GM21447 (cell line): Measurements from ENCODE around the gene TRIM8.

Experiments
- ATAC-seq: cut with Tn5 transposase; IDR thresholded peaks from one replicate; pipeline ENCODE4 v1.9.1; 2021; ENCODE audit not compliant: unreplicated experiment

Gene TRIM8

DNA sequence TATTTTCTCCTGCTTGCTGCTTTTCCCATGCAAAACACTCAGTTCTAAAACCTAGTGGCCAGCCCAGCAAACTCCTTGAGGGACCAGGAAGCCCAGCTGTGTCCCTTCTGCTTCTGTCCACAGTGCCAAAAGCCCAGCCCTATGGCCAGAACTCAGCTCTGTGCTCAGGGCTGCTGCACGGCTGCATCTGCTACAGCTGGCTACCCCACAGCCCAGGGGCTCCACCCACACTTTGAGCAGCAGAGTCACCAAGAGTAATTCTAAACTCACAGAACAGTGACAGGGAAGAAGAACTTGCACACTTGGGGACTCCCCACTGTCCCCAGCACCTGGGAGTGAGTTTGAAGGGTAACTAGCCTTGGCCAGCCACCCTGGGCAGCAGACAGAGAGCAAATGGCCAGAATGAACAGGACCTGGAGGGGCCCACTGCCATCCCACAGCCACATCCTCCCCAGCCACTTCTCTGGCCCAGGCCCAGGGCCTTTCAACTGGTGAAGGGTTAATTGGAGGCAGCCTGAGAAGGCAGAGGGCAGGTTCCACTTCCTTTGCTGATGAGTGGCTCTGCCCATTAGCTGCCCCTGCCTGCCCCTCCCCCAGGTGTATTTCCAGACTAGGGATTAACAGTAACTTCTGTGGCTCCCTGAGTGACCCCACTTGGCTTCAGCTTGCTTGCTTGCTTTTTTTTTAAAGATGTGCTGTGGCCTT is 28.1 kb upstream of the TRIM8 start:
- no peak for ATAC-seq

DNA sequence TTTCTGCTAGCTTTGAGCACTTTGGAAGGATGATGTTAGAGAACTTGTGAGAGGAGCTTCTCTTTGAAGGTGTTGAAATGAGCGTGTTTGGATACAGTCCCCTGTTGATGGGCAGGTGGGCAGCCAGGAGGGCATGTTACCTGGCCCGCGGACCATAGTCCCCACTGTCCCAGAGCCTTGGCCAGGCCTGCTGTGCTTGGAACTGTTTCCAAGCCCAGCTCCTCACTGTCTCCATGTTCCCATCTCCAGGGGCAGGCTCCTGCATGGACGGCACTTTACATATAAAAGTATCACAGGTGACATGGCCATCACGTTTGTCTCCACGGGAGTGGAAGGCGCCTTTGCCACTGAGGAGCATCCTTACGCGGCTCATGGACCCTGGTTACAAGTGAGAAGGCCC is 27.2 kb upstream of the TRIM8 start:
- no peak for ATAC-seq

DNA sequence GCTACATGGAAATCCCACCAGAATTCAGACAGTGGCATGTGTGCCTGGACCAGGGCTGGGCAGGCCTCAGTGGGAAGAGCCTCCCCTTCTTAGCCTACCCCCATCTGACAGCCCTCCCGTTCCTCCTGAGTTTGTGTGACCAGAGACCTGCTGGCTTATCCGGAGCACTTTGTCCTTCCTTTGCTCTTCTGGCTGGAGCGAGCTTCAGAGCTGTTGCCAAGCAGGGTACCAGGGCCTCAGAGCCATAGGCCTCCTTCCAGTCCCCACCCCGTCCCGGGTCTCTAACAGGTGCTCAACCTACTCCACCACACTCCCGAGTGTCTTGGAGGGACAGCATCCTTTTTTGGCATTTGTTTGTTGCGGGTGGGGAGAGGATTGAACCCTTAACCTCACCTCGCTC is 26.5 kb upstream of the TRIM8 start:
- ATAC-seq, result no peak

DNA sequence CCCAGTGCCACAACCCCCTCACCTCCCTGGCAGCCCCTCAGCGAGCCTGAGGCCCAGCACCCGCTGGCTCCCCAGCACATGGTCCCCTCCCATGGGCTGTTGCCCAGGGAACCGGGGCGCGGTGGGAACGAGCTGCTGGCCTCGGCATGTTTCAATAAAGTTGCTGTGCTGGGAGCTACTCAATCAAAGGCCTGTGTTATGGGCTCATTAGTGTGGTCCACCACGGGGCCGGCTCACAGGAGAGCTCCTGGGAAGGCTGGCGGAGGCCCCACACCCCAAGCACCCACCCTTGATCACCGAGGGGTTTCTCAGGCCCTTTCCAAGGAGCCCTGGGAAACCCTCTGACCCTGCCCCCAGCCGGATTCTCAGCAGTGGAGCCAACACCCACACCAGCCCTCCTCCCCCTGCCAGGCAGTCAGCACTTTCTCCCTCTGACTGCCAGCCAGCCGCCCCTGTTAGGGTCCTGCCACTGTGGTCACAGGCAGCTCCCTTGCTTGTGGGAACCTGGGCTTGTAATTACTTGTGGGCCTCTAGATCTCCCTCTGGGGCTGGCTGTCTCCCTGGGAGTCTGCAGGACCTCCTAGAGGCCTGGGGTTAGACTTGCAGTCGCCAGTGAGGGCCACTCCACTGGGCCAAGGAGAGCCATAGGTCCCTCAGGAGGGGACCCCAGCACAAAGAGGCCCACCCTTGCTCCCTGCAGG is 24.8 kb upstream of the TRIM8 start:
- ATAC-seq, result no peak

DNA sequence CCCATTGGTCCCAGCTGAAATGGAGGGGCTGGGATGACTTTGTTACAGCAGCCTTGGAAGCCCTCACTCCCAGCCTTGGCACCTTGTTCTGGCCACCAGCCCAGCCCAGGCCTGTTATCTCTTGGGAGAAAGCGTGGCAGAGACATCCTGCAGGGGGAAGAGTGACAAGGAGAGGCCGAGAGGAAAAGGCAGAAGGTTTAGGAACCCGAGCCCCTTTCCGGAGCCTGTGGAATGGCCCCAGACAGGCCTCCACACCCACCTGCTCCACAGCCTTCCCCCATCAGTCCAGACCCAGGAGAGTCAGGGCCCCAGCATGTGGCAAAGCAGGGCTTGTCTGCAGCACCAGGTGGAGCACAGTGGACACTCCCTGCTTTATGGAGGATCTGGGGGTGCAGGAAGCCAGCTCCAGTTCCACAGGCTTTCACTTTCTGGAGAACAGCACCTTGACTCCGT is 24.1 kb upstream of the TRIM8 start:
- ATAC-seq, result no peak

DNA sequence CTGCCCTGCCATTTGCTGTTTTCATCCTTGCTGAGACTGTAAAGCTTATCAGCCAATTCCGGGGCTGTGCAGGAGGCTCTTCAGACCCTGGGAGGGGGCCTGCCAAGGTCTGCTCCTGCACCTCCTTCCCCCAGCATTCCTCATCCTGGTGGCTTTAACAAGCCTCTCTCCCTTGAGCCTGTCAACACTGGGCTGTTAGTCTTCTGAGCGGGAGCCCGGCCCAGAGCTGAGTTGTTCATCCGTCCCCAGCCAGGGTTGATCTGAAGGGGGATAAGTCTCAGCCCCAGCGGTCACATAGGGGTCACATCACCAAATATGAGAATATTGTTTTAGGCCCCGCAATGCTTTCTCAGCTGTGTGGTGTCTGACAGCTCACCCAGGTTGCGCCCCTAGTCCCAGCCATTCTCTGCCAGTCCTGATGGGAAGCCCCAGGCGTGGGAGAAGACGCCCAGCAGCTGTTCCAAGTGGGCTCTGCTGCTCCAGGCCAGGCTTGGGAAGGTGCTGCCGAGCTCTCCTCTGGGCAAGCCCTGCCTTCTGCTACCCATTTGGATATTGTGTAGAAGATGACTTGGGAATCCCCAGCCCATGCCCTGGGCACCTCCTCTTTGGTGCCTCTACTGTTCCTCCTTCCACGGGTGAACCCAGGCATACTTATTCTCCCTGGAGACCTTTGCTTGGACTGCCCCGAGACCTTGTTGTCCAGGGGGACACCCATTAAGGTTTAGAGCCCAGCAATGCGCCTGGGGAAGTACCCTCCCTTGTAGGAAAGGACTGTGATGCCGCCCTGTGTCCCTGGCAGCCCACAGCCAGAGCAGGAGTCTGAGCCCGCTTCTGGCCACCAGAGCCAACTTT is 23.5 kb upstream of the TRIM8 start:
- no peak for ATAC-seq

DNA sequence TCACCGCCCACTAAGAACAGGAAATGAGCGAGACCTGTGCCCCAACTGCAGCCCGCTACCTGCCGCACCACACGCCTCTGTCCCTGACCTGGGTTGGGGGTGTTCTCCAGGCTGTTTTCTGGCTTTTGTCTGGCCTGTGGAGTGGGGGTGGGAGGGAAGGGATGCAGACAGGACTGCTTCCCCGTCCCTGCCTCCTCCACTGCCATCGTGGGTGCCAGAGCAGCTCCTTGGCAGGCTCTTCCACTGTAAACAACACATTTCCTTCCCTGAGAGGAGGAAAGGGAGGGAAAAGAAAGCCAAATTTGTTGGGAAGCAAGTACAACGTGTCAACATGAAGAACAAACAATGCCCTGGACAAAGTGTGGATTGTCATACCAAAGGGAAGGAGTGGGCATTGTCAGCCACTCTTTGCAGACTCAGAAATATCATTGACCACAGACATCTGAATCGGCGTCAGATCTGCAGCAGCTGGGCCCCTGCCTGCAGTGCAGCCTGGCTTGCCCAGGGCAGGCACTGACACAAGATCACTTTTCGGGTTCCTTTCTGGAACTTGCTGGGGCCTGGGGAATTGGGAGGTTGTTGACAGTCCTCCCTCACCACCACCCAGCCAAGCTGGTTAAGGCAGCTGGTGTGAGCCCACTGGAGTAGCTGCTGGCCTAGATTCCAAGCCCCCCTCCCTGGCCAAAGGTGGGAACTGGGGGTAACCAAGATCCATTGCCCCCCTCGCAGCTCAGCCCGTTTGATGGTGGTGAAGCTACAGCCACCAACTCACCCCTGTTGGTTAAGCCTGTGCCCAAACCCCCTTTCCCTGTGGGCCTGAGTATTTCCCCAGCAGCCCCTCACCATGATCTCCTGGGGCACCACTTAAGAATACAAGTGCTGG is 22.6 kb upstream of the TRIM8 start:
- no peak for ATAC-seq

DNA sequence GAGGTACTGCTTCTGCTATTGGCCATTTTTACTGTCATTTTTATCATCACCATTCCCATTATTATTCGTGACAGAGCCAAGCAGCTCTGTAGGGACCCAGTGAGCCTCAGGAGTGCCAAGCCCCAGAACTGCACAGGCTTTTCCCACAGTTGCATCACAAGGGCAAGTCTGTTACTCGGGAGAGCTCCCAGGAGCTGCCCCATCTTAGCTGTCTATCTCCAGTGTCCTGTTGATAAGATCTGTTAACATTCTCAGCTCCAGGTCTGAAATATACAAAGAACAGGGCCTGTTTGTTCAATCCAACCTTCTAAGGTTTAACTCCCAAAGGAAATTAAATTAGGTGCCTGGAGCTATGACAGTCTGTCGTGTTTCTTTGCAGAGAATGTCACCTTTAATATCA is 20.2 kb upstream of the TRIM8 start:
- no peak for ATAC-seq

DNA sequence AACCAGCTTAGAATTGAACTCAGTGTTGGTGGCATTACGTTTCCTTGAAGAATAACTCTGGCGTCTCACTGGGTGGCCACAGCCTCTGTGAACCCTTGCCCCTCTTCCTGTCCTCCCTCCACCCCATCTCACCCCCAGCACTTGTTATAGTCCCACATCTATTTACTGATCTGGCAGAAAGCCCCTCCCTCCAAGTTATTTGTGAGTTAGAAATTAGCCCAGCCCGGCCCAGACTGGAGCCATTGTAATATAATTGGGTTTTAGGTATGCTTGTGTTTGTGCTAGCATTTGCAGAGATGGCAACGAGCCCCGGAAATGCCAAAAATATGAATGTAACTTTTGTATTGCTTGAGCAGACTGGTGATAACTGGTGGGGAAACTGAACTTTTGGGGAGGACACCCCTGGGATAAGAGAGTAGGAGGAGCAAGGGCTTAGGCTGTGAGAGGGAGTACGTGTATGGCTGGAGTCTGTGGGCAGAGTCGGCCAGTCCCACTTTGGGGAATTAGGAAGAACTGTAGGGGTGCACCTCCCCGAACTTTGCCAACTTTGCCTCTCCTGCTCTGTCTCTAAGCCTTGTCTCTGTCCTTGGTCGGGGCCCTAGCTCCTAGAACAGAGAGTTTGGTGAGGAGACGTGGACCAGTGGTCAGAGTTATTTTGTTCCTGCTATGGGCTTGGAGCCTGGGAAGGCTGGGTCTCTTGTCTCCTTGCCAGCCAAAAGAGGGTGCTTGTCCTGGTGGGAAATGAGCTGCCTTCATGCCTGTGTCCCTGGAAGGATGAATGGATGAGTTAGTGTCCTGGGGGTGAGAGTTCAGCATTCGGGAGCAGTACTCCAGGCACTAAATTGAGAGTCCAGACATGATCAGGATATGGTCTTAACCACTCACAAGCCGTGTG is 19.3 kb upstream of the TRIM8 start:
- ATAC-seq, result no peak

DNA sequence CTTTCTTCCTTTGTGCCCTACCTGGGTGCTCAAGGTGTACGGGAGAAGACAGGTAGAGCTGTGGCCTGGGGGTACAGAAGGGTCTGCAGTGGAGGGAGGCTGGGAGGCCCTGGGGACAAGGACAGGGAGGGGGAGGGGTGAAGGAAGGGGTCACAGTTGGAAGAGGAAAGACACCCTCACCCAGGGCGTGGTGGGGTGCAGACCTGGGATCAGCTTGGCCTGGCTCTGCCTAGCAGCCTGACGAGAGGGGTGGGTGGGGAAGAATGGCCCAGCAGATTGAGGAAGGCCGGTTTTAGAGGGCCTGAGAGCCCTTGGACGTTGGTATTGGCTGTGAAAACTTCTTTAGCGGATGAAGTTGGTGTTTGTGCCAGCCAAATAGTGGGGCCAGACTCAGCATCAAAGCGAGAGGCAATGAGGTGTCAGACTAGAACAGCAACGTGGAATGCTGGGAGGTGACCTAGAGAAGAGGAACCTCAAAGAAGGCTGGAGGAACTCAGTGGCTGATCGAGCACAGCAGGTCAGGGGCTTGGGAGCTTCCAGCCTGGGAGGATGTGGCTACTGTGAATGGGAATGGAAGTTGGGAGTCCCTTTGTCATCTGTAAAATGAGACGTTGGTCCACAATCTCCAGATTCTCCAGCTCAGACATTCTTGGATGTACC is 18.1 kb upstream of the TRIM8 start:
- ATAC-seq, result no peak

DNA sequence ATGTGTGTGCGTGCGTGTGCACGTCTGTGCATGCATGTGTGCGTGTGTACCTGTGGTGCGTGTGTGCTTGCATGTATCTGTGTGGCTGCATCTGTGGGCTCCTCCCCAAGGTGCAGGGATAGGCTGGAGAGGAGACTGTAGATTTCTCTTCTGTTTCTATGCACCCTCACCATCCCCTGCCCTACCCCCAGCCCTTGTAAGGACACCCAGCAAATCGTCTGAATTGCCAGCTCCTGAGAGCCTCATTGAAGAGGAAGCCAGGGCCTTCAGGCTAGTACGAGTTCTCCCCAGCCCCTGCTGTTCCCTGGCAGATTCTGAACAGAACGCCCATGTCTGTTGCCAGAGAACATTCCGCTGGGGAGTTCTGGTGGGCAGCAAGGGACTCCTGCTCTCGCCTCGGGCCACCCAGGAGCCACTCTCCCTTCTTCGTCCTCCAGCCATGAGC is 17.0 kb upstream of the TRIM8 start:
- no peak for ATAC-seq

DNA sequence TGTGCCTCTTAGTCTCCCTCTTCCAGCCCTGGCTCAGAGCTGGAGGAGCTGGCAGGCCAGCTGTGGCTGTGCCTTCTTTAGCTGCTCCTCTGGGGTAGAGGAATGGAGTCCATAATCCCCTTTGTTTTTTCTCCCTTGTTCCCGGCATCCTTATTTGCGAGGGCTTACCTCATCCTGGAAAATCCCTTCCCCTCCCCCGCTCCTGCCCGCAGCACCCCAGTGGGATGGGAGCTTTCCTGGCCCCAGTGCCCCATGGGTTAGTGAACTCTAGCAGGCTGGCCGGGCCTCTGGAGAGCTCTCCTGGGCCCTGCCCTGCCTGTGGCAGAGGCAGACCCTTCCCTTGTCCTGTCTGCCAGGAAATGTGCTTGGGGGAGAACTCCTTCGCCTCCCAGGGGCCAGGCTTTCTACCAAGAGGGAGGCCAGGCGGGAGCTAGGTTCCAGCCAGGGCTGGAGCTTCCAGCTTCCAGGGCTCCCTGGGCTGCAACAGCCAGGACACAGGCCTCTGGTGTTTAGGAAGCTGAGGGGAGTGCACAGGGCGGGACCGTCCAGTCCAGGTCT is 16.5 kb upstream of the TRIM8 start:
- ATAC-seq, result no peak

DNA sequence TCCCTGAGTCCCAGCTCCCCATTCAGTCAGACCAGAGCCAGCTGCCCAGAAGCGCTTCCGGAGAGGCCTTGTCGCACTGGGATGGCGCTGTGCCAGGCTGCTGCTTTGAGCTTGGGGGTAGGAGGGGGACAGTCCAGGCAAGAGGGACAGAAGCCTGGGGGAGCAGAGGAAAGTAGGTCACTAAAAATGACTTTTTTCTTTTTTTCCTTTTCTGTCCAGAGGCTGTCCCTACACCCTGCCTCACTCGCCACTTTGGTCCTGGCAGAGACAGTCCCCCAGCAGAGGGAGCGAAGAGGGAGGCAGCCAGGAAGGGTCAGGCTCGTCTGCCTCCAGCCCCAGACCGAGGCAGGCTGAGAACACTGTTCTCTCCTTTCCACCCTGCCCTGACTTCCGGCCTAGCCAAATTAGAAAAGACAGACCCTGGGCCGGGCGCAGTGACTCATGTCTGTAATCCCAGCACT is 15.8 kb upstream of the TRIM8 start:
- ATAC-seq, result no peak

DNA sequence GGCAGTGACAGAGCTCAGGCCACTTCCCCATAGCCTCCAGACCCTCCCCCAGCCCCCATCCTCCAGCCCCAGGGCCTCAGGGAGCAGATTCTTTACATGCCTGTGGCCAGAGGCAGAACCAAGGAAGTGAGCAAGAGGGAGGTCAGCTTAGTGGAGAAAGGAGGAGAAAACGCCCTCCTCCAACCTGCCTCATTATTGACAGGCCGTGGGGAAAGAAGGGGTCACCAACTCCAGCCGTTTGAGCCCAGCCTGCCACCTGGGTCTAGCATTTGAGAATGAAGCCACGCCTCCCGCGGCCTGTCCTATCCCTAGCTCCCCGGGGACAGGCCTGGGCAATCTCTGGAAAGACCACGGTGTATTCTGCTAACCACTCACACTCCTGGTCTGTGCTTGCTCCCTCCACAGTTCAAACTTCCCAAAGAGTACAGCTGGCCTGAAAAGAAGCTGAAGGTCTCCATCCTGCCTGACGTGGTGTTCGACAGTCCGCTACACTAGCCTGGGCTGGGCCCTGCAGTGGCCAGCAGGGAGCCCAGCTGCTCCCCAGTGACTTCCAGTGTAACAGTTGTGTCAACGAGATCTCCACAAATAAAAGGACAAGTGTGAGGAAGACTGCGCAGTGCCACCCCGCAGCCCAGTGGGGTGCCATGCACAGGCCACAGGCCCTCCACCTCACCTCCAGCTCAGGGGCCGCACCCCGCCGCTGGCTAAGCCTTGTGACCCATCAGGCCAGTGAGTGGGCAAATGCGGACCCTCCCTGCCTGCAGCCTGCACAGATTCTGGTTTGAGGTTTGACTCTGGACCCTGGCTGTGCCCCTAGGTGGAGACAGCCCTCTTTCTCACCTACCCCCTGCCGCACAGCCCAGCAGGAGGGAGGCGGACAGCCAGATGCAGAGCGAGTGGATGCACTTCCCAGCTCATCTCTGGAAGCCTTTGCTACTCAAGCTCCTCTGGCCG is 14.3 kb upstream of the TRIM8 start:
- no peak for ATAC-seq

DNA sequence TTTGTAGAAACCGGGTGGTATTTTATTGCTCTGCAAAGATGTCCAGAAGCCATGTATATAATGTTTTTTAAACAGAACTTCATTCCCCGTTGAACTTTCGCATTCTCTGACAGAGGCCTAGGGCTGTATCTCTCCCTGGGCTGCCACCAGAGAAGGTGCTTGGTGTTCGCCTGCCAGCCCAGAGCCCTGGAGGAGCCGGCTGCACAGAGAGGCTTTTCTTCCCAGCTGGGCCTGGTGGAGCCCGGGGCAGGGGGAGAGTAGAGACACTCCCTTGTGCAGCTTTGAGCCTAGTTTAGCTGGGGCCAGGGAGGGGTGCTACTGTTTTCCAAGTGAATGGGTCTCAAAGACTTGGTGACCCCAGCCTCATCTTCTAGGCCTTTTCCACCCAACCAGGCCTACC is 13.6 kb upstream of the TRIM8 start:
- no peak for ATAC-seq

DNA sequence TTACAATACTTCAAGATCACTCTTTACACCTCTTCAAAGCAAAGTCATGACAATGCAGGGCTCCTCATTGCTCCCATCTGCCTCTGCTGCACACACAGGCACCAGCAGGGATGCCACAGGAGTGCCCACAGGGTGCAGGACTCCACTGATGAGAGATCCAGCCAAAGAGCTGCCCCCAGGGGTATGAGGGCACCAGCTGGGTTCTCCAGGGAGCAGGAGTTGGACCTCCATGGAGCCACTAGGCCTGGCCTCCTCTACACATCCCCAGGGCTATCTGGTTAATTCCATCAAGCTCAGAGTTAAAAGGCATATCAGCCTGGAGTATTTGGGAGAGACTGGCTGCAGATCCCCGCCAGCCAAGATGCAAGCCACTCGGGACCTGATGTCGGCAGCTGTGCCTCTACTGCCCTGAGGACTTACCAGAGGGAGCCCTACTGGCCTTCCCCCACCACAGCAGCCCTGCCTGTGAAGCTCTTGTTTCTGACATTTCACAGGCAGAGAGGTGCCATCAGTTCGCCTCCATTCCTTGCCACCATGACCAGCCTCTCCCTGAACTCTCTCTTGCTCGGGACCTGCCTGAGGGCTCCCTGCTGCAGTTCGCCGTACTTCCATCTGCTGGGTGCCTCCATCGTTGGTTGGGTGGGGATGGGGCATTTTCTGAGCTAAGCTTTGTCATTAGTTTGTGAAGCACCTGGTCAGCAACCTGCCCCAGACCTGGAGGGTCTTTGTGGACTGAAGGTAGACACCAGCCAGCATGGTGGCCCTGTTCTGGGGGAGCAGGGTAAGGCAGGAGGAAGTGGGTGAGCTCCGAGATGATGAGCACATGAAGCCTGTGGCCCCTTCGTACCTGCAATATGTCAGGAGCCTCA is 12.5 kb upstream of the TRIM8 start:
- no peak for ATAC-seq
